AG04450 (cell line): ENCODE results near the gene CORIN. TPM values are rescaled to one million over a fixed set of nuclear protein-coding genes. Genes with fewer than 3 reads are reported as not detected.

ENCODE experiments used
- CTCF ChIA-PET: fragments of 300-600, 350-600 bp; formaldehyde crosslinking; extraction: SDS; loops from one replicate; lab custom pipeline; 2022; ENCODE audit warnings: antibody characterized with exemption, inconsistent platforms; lab: Charles Lee
- POLR2A ChIA-PET: fragments of 350-600 bp; formaldehyde crosslinking; extraction: SDS; loops from one replicate; lab custom pipeline; 2021; ENCODE audit warnings: antibody characterized with exemption, inconsistent platforms; lab: Yijun Ruan, JAX
- DNase-seq: peaks from one replicate; pipeline ENCODE4 v3.0.0-alpha.2; 2011; ENCODE audit warnings: low read depth, low spot score
- H3K27ac ChIP-seq: one replicate; pipeline ENCODE4 v1.5.1; 2012; ENCODE audit warnings: low read depth, low read length, control low read depth
- H3K27me3 ChIP-seq: one replicate; pipeline ENCODE4 v1.6.0; 2012; ENCODE audit warnings: low read length; ENCODE audit not compliant: control insufficient read depth, insufficient read depth
- H3K4me3 ChIP-seq: 2 replicates; pipeline ENCODE4 v1.5.1; 2011; ENCODE audit warnings: mild to moderate bottlenecking, low read depth, low read length, control low read depth
- H3K9me3 ChIP-seq: 2 replicates; pipeline ENCODE4 v1.5.1; 2012; ENCODE audit warnings: low read length; ENCODE audit not compliant: control insufficient read depth, insufficient read depth
- polyA plus RNA-seq: library from polyadenylated mRNA; depleted of rRNA; stranded (reverse); fragments of >200 nt; gene quantifications from 2 replicates; pipeline ENCODE4 v1.2.3, GENCODE V29; 2011
- TF ChIP-seq, protein P1 (sequence below): IDR thresholded peaks from 2 replicates; pipeline ENCODE4 v1.5.1; 2011; ENCODE audit warnings: low read depth, low read length, control low read depth, inconsistent platforms

The CORIN gene
- polyA plus RNA-seq, 1 experiment, result 29.6 TPM

DNA sequence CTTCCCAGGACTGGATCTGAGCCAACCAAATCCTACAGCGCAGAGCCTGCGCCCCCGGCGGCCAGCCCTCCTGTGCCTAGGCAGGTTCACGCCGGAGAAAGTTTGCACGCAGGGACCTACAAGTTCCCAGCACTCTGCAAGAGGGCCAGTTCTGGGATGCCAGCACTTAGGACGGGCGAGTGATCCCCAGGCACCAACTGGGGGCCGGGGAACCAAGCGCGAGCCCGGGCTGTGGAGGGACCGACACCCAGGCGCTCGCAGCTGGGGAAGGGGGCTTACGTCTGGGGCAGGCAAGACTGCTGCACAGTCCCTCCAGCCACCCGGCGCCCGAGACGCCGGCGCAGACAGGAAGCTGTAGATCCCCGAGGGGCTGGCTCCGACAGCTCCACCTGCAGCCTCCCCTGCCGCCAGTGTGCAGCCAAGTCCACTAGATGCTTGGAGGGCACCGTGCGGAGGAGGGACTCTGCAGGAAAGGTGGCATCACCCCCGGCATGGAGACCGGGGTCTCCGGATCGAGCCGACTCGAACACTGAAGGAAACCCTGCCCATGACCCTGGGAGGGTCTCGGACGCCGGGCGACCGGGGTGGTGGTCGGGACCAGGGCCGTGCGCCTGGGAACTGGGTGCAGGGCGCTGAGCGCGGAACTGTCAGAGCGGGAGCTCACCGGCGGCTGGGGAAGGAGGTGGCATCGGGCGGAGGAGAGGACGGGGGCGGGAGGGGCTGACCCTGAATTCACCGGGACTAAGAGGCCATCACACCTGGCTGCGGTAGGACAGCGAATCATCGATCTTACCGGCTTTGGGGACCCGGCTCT lies 566 bp downstream of the CORIN start:
- Histone ChIP-seq H3K4me3 (peak overlapping the region; percentile 67), H3K27ac (no peak overlapping the region), H3K27me3 (no peaks in the 10 kb centered on the region), H3K9me3 (no peaks in the 10 kb centered on the region)
- CTCF ChIA-PET, result interaction anchor here (0.5 to 3.7 kb wide), 52 partner anchors 10 to 794 kb away, joined by 3 to 61 read pairs (median 5); partner anchors contain the start of genes ATP10D and NFXL1
- POLR2A ChIA-PET, result interaction anchor here (1.0 to 1.3 kb wide), 2 partner anchors 15 to 169 kb away, joined by 4 read pairs; no protein-coding TSS in a partner anchor
- DNase-seq, result no peak
- TF ChIP-seq, protein P1, sequence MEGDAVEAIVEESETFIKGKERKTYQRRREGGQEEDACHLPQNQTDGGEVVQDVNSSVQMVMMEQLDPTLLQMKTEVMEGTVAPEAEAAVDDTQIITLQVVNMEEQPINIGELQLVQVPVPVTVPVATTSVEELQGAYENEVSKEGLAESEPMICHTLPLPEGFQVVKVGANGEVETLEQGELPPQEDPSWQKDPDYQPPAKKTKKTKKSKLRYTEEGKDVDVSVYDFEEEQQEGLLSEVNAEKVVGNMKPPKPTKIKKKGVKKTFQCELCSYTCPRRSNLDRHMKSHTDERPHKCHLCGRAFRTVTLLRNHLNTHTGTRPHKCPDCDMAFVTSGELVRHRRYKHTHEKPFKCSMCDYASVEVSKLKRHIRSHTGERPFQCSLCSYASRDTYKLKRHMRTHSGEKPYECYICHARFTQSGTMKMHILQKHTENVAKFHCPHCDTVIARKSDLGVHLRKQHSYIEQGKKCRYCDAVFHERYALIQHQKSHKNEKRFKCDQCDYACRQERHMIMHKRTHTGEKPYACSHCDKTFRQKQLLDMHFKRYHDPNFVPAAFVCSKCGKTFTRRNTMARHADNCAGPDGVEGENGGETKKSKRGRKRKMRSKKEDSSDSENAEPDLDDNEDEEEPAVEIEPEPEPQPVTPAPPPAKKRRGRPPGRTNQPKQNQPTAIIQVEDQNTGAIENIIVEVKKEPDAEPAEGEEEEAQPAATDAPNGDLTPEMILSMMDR, result no peak

DNA sequence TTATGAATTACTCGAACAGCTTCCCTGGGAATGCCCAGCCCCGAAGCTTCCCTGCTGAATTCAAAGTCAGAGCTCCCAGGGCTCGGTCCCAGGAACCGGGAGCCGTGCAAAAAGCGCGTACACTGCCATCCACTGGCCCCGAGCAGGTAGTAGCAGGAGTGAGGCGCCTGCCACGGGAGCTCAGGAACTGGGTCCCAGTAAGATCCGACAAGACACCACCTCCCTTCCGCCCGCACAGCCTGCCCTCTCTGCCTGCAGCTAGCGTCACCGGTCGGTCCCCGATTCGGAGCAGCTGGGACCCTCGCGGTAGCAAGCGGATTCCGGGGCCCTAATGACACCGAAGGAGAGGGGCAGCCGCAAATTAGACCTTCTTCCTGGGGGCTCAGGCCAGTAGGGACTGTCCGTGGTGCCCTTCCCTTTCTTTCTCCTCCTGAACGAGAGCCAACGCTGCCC lies 1.2 kb downstream of the CORIN start:
- no peak overlapping the region for H3K27ac ChIP-seq
- no peaks in the 10 kb centered on the region for H3K27me3 ChIP-seq
- peak; percentile 60 for DNase-seq
- H3K9me3 ChIP-seq, result no peaks in the 10 kb centered on the region
- TF ChIP-seq, protein P1, result peak; percentile 81
- ChIA-PET POLR2A (interaction anchor here (1.0 to 1.3 kb wide), 4 partner anchors 16 to 168 kb away, joined by 3 to 4 read pairs (median 4); partner anchors contain the start of gene NFXL1), CTCF (interaction anchor here (0.6 to 3.7 kb wide), 57 partner anchors 10 to 351 kb away, joined by 3 to 61 read pairs (median 4); partner anchors contain the start of genes ATP10D and NFXL1)
- H3K4me3 ChIP-seq, result peak overlapping the region; percentile 67

DNA sequence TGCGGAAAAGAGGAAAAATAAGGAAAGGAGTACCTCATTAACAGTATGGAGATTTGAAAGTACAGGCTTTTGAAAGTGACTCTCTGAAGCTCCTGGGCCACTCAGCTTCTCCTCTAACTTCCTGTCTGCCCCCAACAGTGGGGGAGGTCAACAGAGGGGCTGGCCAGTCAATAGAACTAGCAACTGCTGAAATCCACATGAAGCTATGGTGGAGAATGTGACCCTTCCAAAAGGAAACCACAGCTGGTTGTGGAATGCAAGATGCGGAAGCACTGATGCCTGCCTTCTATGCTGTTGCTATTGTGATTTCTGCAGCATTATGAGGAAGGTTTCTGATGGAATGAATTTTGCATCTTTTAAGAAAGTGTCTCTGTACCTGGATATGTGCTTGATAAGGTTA lies 2.4 kb downstream of the CORIN start:
- Histone ChIP-seq H3K27ac (no peak overlapping the region), H3K9me3 (no peaks in the 10 kb centered on the region), H3K4me3 (no peak overlapping the region), H3K27me3 (no peaks in the 10 kb centered on the region)
- no peak for DNase-seq
- ChIA-PET POLR2A (interaction anchor here (1.0 to 1.1 kb wide), 2 partner anchors 20 to 79 kb away, joined by 3 to 4 read pairs; partner anchors contain the start of gene NFXL1), CTCF (interaction anchor here (1.0 to 3.7 kb wide), 17 partner anchors 9 to 193 kb away, joined by 3 to 61 read pairs (median 12); no protein-coding TSS in a partner anchor)
- TF ChIP-seq, protein P1, result no peak

DNA sequence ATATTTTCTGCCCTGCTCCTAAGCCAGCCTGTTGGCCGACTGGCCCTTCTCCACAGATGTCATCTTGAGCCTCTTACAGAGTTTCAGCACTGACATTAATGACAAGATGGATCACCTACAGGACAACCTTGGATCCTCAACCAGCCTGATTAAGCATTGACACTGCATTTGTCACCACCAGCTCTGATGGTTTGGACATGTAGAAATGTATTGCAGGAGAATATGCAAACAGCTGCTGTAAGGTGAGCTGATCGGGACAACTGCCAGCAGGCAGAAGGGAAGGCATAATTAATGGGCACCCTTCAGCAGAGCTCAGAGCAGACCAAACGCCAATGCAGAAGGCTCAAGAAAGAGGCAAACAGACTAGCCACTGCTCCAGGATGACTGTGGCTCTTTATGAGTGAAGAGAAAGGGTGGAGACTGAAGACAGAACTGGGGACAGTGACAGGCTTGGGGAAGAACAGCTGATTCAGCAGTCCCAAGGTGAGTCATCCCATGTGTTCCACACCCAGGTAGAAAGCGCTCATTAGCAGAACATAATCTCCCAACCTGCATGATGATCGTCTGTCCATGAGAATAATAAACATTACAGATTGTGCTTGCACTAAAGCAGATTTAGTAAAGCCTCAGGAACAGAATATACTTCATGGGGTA lies 6.7 kb downstream of the CORIN start:
- Histone ChIP-seq H3K27ac (no peak overlapping the region), H3K4me3 (no peak overlapping the region), H3K27me3 (no peaks in the 10 kb centered on the region), H3K9me3 (no peaks in the 10 kb centered on the region)
- TF ChIP-seq, protein P1, result no peak
- ChIA-PET CTCF (interaction anchor here (0.9 to 1.8 kb wide), 2 partner anchors 144 to 163 kb away, joined by 3 to 5 read pairs; no protein-coding TSS in a partner anchor), POLR2A (no interaction called here)
- DNase-seq, result no peak
